ENCODE data around the gene NARF. TPM values are rescaled to one million over a fixed set of nuclear protein-coding genes. Genes with fewer than 3 reads are reported as not detected.
A peak's percentile ranks its signal among the peaks of the same experiment; 100 is the strongest.

Gene NARF
- total and polyA plus RNA-seq, 2 donors (not counting 1 experiment from before 2014, with no cell fraction given): 92.4 to 103 TPM

DNA sequence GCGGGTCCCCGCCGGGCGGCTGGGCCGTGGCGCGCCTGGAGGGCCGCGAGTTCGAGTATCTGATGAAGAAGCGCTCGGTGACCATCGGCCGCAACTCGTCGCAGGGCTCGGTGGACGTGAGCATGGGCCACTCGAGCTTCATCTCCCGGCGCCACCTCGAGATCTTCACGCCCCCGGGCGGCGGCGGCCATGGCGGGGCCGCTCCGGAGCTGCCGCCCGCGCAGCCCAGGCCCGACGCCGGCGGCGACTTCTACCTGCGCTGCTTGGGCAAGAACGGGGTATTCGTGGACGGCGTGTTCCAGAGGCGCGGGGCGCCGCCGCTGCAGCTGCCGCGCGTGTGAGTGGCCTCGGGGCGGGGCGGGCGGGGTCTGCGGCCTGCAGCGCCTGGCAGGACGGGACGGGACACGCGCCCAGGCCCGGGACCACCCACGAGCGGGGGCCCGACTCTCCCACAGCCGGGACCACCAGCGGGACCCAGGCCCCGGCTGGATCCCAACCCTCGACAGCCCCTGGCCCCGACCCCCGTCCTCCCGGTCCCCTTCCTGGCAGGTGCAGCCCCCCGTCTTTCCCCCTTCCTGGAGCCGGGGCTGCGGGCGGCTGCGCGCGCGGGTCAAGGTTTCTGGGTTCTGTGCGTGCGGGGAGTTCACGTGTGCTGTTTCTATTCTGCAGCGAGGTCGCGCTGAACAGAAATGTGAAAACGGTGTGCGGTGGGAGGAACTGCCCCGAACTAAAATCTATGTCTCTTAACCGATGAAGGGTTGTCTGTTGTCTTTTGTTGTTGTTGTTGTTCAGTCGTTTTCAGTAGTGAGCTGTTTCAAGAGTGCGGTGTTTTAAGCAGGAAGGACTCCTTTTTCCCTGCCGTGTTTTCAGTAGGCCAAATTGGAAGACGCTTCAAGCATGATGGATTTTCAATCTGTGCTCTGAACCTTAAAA, 61.7 kb downstream of the NARF start:
- peaks cover 30% of the 10 kb centered on the region for H4K20me1 ChIP-seq (ENCODE audit: control insufficient read depth, insufficient read depth, low read length, poor library complexity, severe bottlenecking)
- DNase-seq (peak; percentile 70), ATAC-seq (ENCODE audit: low read depth) (peak; percentile 10)
- H3K9me3 ChIP-seq (ENCODE audit: control extremely low read depth in 1 of 3, control insufficient read depth in 2 of 3, insufficient read depth in 1 of 3, low read length in 2 of 3): no peaks in the 10 kb centered on the region
- Mint-ChIP-seq H3K4me3 (peak overlapping the region; percentile 88), H3K4me1 (peaks cover 28% of the 10 kb centered on the region), H3K9me3 (ENCODE audit: insufficient read depth) (no peaks in the 10 kb centered on the region), H3K27ac (peak overlapping the region; percentile 82), H3K27me3 (no peaks in the 10 kb centered on the region)
- CTCF ChIA-PET: interaction anchor here (0.6 to 1.0 kb wide), 2 partner anchors 34 to 39 kb away, joined by 3 to 4 read pairs; no protein-coding TSS in a partner anchor
- peaks cover 51% of the 10 kb centered on the region for H3K79me2 ChIP-seq (ENCODE audit: control insufficient read depth, insufficient read depth, low read length)
- no peak for TF ChIP-seq EZH2 (IDR thresholded peaks at IDR 0.05; ENCODE audit: borderline replicate concordance, insufficient read depth, low read depth, low read length, poor library complexity, severe bottlenecking)
- TF ChIP-seq, protein P1, sequence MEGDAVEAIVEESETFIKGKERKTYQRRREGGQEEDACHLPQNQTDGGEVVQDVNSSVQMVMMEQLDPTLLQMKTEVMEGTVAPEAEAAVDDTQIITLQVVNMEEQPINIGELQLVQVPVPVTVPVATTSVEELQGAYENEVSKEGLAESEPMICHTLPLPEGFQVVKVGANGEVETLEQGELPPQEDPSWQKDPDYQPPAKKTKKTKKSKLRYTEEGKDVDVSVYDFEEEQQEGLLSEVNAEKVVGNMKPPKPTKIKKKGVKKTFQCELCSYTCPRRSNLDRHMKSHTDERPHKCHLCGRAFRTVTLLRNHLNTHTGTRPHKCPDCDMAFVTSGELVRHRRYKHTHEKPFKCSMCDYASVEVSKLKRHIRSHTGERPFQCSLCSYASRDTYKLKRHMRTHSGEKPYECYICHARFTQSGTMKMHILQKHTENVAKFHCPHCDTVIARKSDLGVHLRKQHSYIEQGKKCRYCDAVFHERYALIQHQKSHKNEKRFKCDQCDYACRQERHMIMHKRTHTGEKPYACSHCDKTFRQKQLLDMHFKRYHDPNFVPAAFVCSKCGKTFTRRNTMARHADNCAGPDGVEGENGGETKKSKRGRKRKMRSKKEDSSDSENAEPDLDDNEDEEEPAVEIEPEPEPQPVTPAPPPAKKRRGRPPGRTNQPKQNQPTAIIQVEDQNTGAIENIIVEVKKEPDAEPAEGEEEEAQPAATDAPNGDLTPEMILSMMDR (IDR thresholded peaks at IDR 0.05): no peak
- POLR2A ChIA-PET: interaction anchor here (0.5 to 2.2 kb wide), 6 partner anchors 10 to 817 kb away, joined by 3 to 8 read pairs (median 5); partner anchors contain the start of genes MRPL12 and NARF
- H3K27ac ChIP-seq (ENCODE audit: low read length in 2 of 2): peak overlapping the region in 1 of 2 donors; percentile 27
- H3K36me3 ChIP-seq (replicated peaks in 1 of 2; ENCODE audit: control extremely low read depth in 1 of 2, control insufficient read depth in 1 of 2, extremely low read depth in 1 of 2, insufficient read depth in 2 of 2, low read length in 1 of 2): no peaks in the 10 kb centered on the region
- H3K4me2 ChIP-seq (replicated peaks; ENCODE audit: low read depth, low read length, poor library complexity, severe bottlenecking): peak overlapping the region; percentile 98
- peaks cover 8 to 23% of the 10 kb centered on the region in 2 donors for H3K4me1 ChIP-seq (ENCODE audit: control insufficient read depth in 2 of 2, insufficient read depth in 2 of 2, low read length in 2 of 2)
- under 1% methylated on average over 93 of the region's 94 CpGs for WGBS (ENCODE audit: insufficient coverage)
- peak overlapping the region; percentile 66 for H3K9ac ChIP-seq (ENCODE audit: low read length)
- intact Hi-C loops (cut with micrococcal nuclease): loop anchor here (1.0 to 2.0 kb wide), 5 partner anchors 14 to 71 kb away; partner anchors contain the start of gene NARF
- H3K4me3 ChIP-seq (ENCODE audit: control extremely low read depth in 1 of 5, extremely low read depth in 1 of 5, insufficient read depth in 1 of 5, low read depth in 2 of 5, low read length in 4 of 5): peak overlapping the region; percentile 50 to 71 (median 64)
- no peaks in the 10 kb centered on the region for H3K27me3 ChIP-seq (replicated peaks in 1 of 4; ENCODE audit: control extremely low read depth in 1 of 4, control insufficient read depth in 3 of 4, insufficient read depth in 4 of 4, low read length in 3 of 4)
- H2AFZ ChIP-seq (ENCODE audit: insufficient read depth, low read depth, low read length, poor library complexity, severe bottlenecking): peak overlapping the region; percentile 69

DNA sequence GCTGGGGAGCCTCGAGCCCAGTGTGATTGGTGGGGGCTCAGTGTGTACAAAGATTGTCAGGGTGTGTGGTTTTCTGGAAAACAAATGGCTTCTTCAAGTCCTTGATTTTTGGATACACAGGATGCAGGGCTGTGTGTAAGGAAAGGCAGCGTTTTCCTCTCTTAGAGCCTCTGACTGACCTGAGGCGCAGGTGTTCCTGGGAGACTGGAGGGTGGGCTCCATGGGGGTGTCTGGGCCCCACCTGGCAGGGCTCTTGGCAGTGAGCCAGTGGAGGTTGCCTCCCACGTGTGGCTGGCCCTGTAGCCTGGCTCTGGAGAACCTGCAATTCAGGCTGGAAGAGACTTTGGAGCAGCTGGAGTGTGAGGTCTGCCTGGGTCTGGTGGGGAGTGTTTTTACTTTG, 66.0 kb downstream of the NARF start:
- Histone ChIP-seq H3K36me3 (replicated peaks in 1 of 2; ENCODE audit: control extremely low read depth in 1 of 2, control insufficient read depth in 1 of 2, extremely low read depth in 1 of 2, insufficient read depth in 2 of 2, low read length in 1 of 2) (no peaks in the 10 kb centered on the region), H3K4me2 (replicated peaks; ENCODE audit: low read depth, low read length, poor library complexity, severe bottlenecking) (peak overlapping the region; percentile 18), H3K27ac (ENCODE audit: low read length in 2 of 2) (no peak overlapping the region), H3K79me2 (ENCODE audit: control insufficient read depth, insufficient read depth, low read length) (peaks cover 94% of the 10 kb centered on the region), H3K4me1 (ENCODE audit: control insufficient read depth in 2 of 2, insufficient read depth in 2 of 2, low read length in 2 of 2) (peaks cover 8 to 17% of the 10 kb centered on the region in 2 donors), H2AFZ (ENCODE audit: insufficient read depth, low read depth, low read length, poor library complexity, severe bottlenecking) (no peak overlapping the region), H4K20me1 (ENCODE audit: control insufficient read depth, insufficient read depth, low read length, poor library complexity, severe bottlenecking) (peaks cover 72% of the 10 kb centered on the region), H3K27me3 (replicated peaks in 1 of 4; ENCODE audit: control extremely low read depth in 1 of 4, control insufficient read depth in 3 of 4, insufficient read depth in 4 of 4, low read length in 3 of 4) (no peaks in the 10 kb centered on the region), H3K4me3 (ENCODE audit: control extremely low read depth in 1 of 5, extremely low read depth in 1 of 5, insufficient read depth in 1 of 5, low read depth in 2 of 5, low read length in 4 of 5) (no peak overlapping the region), H3K9ac (ENCODE audit: low read length) (no peak overlapping the region), H3K9me3 (ENCODE audit: control extremely low read depth in 1 of 3, control insufficient read depth in 2 of 3, insufficient read depth in 1 of 3, low read length in 2 of 3) (no peaks in the 10 kb centered on the region)
- no peak overlapping the region for H3K4me3 Mint-ChIP-seq
- no peak for ATAC-seq (ENCODE audit: low read depth)
- H3K27ac Mint-ChIP-seq: no peak overlapping the region
- DNase-seq: no peak
- WGBS (ENCODE audit: insufficient coverage): 55% methylated on average over 4 of the region's 4 CpGs
- no peak for TF ChIP-seq EZH2 (IDR thresholded peaks at IDR 0.05; ENCODE audit: borderline replicate concordance, insufficient read depth, low read depth, low read length, poor library complexity, severe bottlenecking)
- TF ChIP-seq, protein P1 (IDR thresholded peaks at IDR 0.05): no peak
- intact Hi-C loops (cut with micrococcal nuclease): no loop called here
- ChIA-PET CTCF (no interaction called here), POLR2A (no interaction called here)
- H3K9me3 Mint-ChIP-seq (ENCODE audit: insufficient read depth): no peaks in the 10 kb centered on the region
- peaks cover 54% of the 10 kb centered on the region for H3K4me1 Mint-ChIP-seq
- no peaks in the 10 kb centered on the region for H3K27me3 Mint-ChIP-seq
